ENCODE measurements around the gene SUGP1. TPM values are rescaled to one million over a fixed set of nuclear protein-coding genes. Genes with fewer than 3 reads are reported as not detected.

SUGP1 gene
- total RNA-seq, 1 experiment from 2014 or later, result 81.3 TPM

DNA sequence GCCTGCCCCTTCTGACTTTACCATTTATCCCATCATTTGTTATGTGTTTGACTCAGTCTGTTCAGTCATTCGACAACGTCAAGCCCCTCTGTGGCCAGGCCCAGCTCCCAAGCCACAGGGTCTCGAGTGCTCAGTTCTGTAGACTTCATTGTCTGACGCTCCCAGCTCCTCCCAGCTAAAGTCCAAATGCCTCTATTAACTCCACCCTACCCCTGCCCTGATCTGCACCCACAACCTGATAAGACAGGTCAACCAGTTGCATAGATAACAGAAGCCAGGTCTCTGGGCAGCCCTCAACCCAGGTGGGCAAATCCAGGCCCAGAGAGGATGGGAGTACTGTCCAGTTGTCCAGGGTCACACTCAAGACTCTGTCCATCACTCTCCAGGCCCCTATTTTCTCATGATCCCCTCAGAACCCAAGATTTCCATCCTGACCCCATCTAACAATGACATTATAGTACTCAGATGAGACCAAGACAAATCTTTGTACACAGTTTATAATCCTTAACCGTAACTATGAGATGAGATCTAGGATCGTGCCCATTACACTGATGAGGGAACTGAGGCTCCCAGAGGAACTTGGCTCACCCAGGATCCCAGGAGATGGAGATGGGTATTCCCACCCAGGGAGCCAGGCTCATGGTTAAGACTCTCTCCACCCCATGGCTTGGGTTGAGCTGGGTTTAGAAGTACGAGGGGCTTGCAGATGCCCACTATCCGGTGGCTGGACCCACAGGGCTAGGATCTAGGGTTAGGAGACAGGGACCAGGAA lies 48.3 kb downstream of the SUGP1 start:
- peak overlapping the region; percentile 66 for H3K4me3 Mint-ChIP-seq
- H3K27me3 Mint-ChIP-seq (ENCODE audit: low read depth), result peaks cover 38% of the 10 kb centered on the region
- H3K27ac Mint-ChIP-seq, result no peak overlapping the region
- ChIA-PET POLR2A (no interaction called here), CTCF (interaction anchor here (1.3 kb wide), 1 partner anchor 70 kb away, joined by 5 read pairs; no protein-coding TSS in a partner anchor)
- DNase-seq (ENCODE audit: low spot score) (no peak), ATAC-seq (no peak)
- no peaks in the 10 kb centered on the region for H3K9me3 Mint-ChIP-seq
- peaks cover 5% of the 10 kb centered on the region; the same call in 1 of the 2 replicates for H3K36me3 Mint-ChIP-seq
- peaks cover 10% of the 10 kb centered on the region for H3K4me1 Mint-ChIP-seq
- no peak for TF ChIP-seq ZNF396 (CRISPR knock-in tag; IDR thresholded peaks at IDR 0.05; ENCODE audit: borderline replicate concordance)
- no peak for TF ChIP-seq NFYB (CRISPR knock-in tag; conservative IDR thresholded peaks at IDR 0.05; ENCODE audit: low read depth)
- no peak for TF ChIP-seq RORB (CRISPR knock-in tag; IDR thresholded peaks at IDR 0.05)
- TF ChIP-seq, protein P1, sequence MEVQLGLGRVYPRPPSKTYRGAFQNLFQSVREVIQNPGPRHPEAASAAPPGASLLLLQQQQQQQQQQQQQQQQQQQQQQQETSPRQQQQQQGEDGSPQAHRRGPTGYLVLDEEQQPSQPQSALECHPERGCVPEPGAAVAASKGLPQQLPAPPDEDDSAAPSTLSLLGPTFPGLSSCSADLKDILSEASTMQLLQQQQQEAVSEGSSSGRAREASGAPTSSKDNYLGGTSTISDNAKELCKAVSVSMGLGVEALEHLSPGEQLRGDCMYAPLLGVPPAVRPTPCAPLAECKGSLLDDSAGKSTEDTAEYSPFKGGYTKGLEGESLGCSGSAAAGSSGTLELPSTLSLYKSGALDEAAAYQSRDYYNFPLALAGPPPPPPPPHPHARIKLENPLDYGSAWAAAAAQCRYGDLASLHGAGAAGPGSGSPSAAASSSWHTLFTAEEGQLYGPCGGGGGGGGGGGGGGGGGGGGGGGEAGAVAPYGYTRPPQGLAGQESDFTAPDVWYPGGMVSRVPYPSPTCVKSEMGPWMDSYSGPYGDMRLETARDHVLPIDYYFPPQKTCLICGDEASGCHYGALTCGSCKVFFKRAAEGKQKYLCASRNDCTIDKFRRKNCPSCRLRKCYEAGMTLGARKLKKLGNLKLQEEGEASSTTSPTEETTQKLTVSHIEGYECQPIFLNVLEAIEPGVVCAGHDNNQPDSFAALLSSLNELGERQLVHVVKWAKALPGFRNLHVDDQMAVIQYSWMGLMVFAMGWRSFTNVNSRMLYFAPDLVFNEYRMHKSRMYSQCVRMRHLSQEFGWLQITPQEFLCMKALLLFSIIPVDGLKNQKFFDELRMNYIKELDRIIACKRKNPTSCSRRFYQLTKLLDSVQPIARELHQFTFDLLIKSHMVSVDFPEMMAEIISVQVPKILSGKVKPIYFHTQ (CRISPR knock-in tag; IDR thresholded peaks at IDR 0.05), result no peak
- TF ChIP-seq, protein P2, sequence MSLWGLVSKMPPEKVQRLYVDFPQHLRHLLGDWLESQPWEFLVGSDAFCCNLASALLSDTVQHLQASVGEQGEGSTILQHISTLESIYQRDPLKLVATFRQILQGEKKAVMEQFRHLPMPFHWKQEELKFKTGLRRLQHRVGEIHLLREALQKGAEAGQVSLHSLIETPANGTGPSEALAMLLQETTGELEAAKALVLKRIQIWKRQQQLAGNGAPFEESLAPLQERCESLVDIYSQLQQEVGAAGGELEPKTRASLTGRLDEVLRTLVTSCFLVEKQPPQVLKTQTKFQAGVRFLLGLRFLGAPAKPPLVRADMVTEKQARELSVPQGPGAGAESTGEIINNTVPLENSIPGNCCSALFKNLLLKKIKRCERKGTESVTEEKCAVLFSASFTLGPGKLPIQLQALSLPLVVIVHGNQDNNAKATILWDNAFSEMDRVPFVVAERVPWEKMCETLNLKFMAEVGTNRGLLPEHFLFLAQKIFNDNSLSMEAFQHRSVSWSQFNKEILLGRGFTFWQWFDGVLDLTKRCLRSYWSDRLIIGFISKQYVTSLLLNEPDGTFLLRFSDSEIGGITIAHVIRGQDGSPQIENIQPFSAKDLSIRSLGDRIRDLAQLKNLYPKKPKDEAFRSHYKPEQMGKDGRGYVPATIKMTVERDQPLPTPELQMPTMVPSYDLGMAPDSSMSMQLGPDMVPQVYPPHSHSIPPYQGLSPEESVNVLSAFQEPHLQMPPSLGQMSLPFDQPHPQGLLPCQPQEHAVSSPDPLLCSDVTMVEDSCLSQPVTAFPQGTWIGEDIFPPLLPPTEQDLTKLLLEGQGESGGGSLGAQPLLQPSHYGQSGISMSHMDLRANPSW (CRISPR knock-in tag; conservative IDR thresholded peaks at IDR 0.05; ENCODE audit: low read depth), result no peak
- no peak for TF ChIP-seq NFATC4 (CRISPR knock-in tag; IDR thresholded peaks at IDR 0.05)
- TF ChIP-seq ZNF138 (CRISPR knock-in tag; conservative IDR thresholded peaks at IDR 0.05), result no peak
- no peak for TF ChIP-seq EMX1 (CRISPR knock-in tag; IDR thresholded peaks at IDR 0.05)
- TF ChIP-seq HMGA2 (CRISPR knock-in tag; IDR thresholded peaks at IDR 0.05), result no peak
- TF ChIP-seq ZNF232 (CRISPR knock-in tag; IDR thresholded peaks at IDR 0.05), result no peak
- TF ChIP-seq, protein P3, sequence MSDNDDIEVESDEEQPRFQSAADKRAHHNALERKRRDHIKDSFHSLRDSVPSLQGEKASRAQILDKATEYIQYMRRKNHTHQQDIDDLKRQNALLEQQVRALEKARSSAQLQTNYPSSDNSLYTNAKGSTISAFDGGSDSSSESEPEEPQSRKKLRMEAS (CRISPR knock-in tag; IDR thresholded peaks at IDR 0.05), result no peak
- TF ChIP-seq, protein P4, sequence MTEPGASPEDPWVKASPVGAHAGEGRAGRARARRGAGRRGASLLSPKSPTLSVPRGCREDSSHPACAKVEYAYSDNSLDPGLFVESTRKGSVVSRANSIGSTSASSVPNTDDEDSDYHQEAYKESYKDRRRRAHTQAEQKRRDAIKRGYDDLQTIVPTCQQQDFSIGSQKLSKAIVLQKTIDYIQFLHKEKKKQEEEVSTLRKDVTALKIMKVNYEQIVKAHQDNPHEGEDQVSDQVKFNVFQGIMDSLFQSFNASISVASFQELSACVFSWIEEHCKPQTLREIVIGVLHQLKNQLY (CRISPR knock-in tag; IDR thresholded peaks at IDR 0.05), result no peak
- no peak for TF ChIP-seq GRHL2 (CRISPR knock-in tag; IDR thresholded peaks at IDR 0.05; ENCODE audit: insufficient replicate concordance, severe bottlenecking)
- TF ChIP-seq, protein P5, sequence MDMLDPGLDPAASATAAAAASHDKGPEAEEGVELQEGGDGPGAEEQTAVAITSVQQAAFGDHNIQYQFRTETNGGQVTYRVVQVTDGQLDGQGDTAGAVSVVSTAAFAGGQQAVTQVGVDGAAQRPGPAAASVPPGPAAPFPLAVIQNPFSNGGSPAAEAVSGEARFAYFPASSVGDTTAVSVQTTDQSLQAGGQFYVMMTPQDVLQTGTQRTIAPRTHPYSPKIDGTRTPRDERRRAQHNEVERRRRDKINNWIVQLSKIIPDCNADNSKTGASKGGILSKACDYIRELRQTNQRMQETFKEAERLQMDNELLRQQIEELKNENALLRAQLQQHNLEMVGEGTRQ (CRISPR knock-in tag; IDR thresholded peaks at IDR 0.05), result no peak

DNA sequence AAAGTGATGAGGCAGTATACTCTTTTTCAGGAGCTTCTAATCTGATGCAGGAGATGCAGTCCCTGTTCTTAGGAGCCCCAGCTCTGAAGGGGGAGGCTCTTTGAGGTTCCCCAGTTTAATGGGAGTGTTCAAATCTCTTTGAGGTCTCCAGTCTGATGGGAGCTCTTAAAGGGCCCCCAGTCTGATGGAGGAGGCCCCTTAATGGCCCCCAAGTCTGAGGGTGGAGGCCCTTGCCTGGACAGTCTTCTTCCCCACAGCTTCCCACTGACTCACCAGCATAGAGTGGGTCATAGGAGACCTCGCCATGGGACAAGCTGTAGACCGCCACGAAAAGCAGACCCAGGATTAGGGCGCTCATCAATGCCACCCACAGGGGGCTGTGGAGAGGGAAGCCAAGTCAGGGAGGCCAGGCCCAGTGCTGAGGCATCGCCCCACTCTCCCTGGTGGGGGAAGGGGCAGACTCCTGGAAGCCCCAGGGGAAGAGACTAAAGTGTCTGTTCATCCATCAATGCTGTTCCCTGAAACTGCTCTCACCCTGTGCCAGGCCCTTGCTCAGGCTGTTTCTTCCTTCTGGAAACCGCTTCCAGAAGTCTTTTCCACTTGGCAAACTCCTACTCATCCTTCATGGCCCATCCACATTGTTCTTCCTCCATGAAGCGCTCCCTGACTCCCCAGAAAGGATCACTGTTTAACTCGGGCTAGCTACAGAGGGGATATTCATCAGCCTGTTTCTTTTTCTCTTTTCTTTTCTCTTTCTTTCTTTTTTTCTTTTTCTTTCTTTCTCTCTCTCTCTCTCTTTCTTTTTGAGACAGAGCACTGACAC lies 49.3 kb downstream of the SUGP1 start:
- peaks cover 41% of the 10 kb centered on the region for H3K27me3 Mint-ChIP-seq (ENCODE audit: low read depth)
- no peaks in the 10 kb centered on the region for H3K9me3 Mint-ChIP-seq
- ChIA-PET POLR2A (no interaction called here), CTCF (interaction anchor here (0.6 to 1.1 kb wide), 2 partner anchors 40 to 155 kb away, joined by 4 read pairs; no protein-coding TSS in a partner anchor)
- no peaks in the 10 kb centered on the region for H3K36me3 Mint-ChIP-seq
- DNase-seq (ENCODE audit: low spot score) (no peak), ATAC-seq (no peak)
- H3K4me3 Mint-ChIP-seq, result no peak overlapping the region
- H3K27ac Mint-ChIP-seq, result no peak overlapping the region
- peaks cover 10% of the 10 kb centered on the region for H3K4me1 Mint-ChIP-seq
- TF ChIP-seq ZNF219 (CRISPR knock-in tag; IDR thresholded peaks at IDR 0.05; ENCODE audit: borderline replicate concordance), result no peak
- TF ChIP-seq TP53 (CRISPR knock-in tag; IDR thresholded peaks at IDR 0.05), result no peak
- TF ChIP-seq SMAD4 (CRISPR knock-in tag; IDR thresholded peaks at IDR 0.05), result no peak
- TF ChIP-seq NR2C2 (CRISPR knock-in tag; IDR thresholded peaks at IDR 0.05), result no peak
- TF ChIP-seq, protein P6, sequence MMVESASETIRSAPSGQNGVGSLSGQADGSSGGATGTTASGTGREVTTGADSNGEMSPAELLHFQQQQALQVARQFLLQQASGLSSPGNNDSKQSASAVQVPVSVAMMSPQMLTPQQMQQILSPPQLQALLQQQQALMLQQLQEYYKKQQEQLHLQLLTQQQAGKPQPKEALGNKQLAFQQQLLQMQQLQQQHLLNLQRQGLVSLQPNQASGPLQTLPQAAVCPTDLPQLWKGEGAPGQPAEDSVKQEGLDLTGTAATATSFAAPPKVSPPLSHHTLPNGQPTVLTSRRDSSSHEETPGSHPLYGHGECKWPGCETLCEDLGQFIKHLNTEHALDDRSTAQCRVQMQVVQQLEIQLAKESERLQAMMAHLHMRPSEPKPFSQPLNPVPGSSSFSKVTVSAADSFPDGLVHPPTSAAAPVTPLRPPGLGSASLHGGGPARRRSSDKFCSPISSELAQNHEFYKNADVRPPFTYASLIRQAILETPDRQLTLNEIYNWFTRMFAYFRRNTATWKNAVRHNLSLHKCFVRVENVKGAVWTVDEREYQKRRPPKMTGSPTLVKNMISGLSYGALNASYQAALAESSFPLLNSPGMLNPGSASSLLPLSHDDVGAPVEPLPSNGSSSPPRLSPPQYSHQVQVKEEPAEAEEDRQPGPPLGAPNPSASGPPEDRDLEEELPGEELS (CRISPR knock-in tag; IDR thresholded peaks at IDR 0.05), result no peak
- TF ChIP-seq ZNF138 (CRISPR knock-in tag; conservative IDR thresholded peaks at IDR 0.05), result no peak
- TF ChIP-seq ZNF263 (CRISPR knock-in tag; IDR thresholded peaks at IDR 0.05; ENCODE audit: low read depth), result no peak
- TF ChIP-seq, protein P7, sequence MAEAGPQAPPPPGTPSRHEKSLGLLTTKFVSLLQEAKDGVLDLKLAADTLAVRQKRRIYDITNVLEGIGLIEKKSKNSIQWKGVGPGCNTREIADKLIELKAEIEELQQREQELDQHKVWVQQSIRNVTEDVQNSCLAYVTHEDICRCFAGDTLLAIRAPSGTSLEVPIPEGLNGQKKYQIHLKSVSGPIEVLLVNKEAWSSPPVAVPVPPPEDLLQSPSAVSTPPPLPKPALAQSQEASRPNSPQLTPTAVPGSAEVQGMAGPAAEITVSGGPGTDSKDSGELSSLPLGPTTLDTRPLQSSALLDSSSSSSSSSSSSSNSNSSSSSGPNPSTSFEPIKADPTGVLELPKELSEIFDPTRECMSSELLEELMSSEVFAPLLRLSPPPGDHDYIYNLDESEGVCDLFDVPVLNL (CRISPR knock-in tag; IDR thresholded peaks at IDR 0.05; ENCODE audit: borderline replicate concordance, low read depth), result no peak
